Peyer's patch (tissue), 4 donors: Measurements from ENCODE around the gene HMMR. TPM values are rescaled to one million over a fixed set of nuclear protein-coding genes. Genes with fewer than 3 reads are reported as not detected.

Source experiments
- DNase-seq, 3 donors: peaks; one replicate each; pipeline ENCODE4 v3.0.0-alpha.2; 2017 to 2019
- H3K27ac ChIP-seq, 4 donors: fragments of 200-600 bp; sonication (generic); one replicate each; pipeline ENCODE4 v1.5.1; 2016 to 2019
- H3K27me3 ChIP-seq, 2 donors: fragments of 200-600 bp; sonication (generic); one replicate each; pipeline ENCODE4 v1.5.1; 2019
- H3K36me3 ChIP-seq, 3 donors: fragments of 200-600 bp; sonication (generic); one replicate each; pipeline ENCODE4 v1.5.1; 2016 to 2019
- H3K4me1 ChIP-seq, 4 donors: fragments of 200-600 bp; sonication (generic); one replicate each; pipeline ENCODE4 v1.5.1; 2016 to 2019
- H3K4me3 ChIP-seq, 4 donors: fragments of 200-600 bp; sonication (generic); 1 replicate in 3 of 4; 2 replicates in 1 of 4; pipeline ENCODE4 v1.5.1; 2016 to 2019; ENCODE audit warnings: mild to moderate bottlenecking in 1 of 4
- H3K9me3 ChIP-seq, 4 donors: fragments of 200-600 bp; sonication (generic); one replicate each; pipeline ENCODE4 v1.5.1; 2016 to 2019; ENCODE audit warnings: mild to moderate bottlenecking in 1 of 4
- CTCF ChIP-seq, 6 experiments: fragments of 450-650 bp in 4 of 6; fragments of 200-600 bp in 2 of 6; sonication (generic) in 1 of 6; IDR thresholded peaks; one replicate each; pipeline ENCODE4 v1.5.1; 2017 to 2019; ENCODE audit warnings: antibody characterized with exemption in 6 of 6, mild to moderate bottlenecking in 3 of 6, moderate library complexity in 1 of 6
- POLR2A ChIP-seq, 2 donors: fragments of 450-650 bp; IDR thresholded peaks; one replicate each; pipeline ENCODE4 v1.5.1; 2017; ENCODE audit warnings: antibody characterized with exemption in 2 of 2, mild to moderate bottlenecking in 2 of 2, moderate library complexity in 2 of 2
- total RNA-seq, 4 donors: library from RNA; depleted of rRNA; stranded (reverse); fragments of >200 nt; gene quantifications; one replicate each; pipeline ENCODE4 v1.1.0, GENCODE V29; 2016

Gene HMMR
- total RNA-seq, 4 donors from 2014 or later = 1.1 to 3.3 (median 1.9) TPM

GRCh38 chr5:163478126-163478981 lies 17.9 kb downstream of the HMMR start:
- H3K9me3 ChIP-seq = no peaks in the 10 kb centered on the region
- H3K4me3 ChIP-seq = no peak overlapping the region
- no peak for DNase-seq
- no peaks in the 10 kb centered on the region for H3K36me3 ChIP-seq
- no peaks in the 10 kb centered on the region for H3K4me1 ChIP-seq
- TF ChIP-seq CTCF (IDR thresholded peaks at IDR 0.05) (no peak), POLR2A (IDR thresholded peaks at IDR 0.05) (no peak)
- no peak overlapping the region for H3K27ac ChIP-seq
- no peaks in the 10 kb centered on the region for H3K27me3 ChIP-seq

GRCh38 chr5:163478982-163479271 lies 18.5 kb downstream of the HMMR start:
- no peak for DNase-seq
- no peaks in the 10 kb centered on the region for H3K4me1 ChIP-seq

GRCh38 chr5:163489055-163489744 lies 28.8 kb downstream of the HMMR start:
- no peaks in the 10 kb centered on the region for H3K9me3 ChIP-seq
- H3K4me1 ChIP-seq = no peaks in the 10 kb centered on the region
- no peaks in the 10 kb centered on the region for H3K36me3 ChIP-seq
- H3K27ac ChIP-seq = no peak overlapping the region
- no peak overlapping the region for H3K4me3 ChIP-seq
- H3K27me3 ChIP-seq = no peaks in the 10 kb centered on the region
- TF ChIP-seq CTCF (IDR thresholded peaks at IDR 0.05) (no peak), POLR2A (IDR thresholded peaks at IDR 0.05) (no peak)
- DNase-seq = no peak

More at GRCh38 chr5:163478982-163479271, 18.5 kb downstream of the HMMR start:
- Histone ChIP-seq H3K36me3 (no peaks in the 10 kb centered on the region), H3K4me3 (no peak overlapping the region), H3K9me3 (no peaks in the 10 kb centered on the region), H3K27me3 (no peaks in the 10 kb centered on the region), H3K27ac (no peak overlapping the region)
- TF ChIP-seq POLR2A (IDR thresholded peaks at IDR 0.05) (no peak), CTCF (IDR thresholded peaks at IDR 0.05) (no peak)

- no peaks in the 10 kb centered on the region for H3K4me1 ChIP-seq
- H3K36me3 ChIP-seq = no peaks in the 10 kb centered on the region
- H3K27me3 ChIP-seq = no peaks in the 10 kb centered on the region
- no peak for TF ChIP-seq CTCF (IDR thresholded peaks at IDR 0.05)
- no peak for TF ChIP-seq POLR2A (IDR thresholded peaks at IDR 0.05)
- no peaks in the 10 kb centered on the region for H3K9me3 ChIP-seq
- no peak overlapping the region for H3K27ac ChIP-seq
- no peak for DNase-seq
- no peak overlapping the region for H3K4me3 ChIP-seq
Measured at GRCh38 chr5:163489745-163490075, 29.3 kb downstream of the HMMR start.

GRCh38 chr5:163496286-163496685 lies 35.9 kb downstream of the HMMR start:
- Histone ChIP-seq H3K36me3 (no peaks in the 10 kb centered on the region), H3K4me3 (no peak overlapping the region), H3K4me1 (no peaks in the 10 kb centered on the region), H3K9me3 (no peaks in the 10 kb centered on the region), H3K27me3 (no peaks in the 10 kb centered on the region), H3K27ac (no peak overlapping the region)
- no peak for DNase-seq
- TF ChIP-seq POLR2A (IDR thresholded peaks at IDR 0.05) (no peak), CTCF (IDR thresholded peaks at IDR 0.05) (no peak)
